Measurements from ENCODE around the gene IQSEC1.

DNA sequence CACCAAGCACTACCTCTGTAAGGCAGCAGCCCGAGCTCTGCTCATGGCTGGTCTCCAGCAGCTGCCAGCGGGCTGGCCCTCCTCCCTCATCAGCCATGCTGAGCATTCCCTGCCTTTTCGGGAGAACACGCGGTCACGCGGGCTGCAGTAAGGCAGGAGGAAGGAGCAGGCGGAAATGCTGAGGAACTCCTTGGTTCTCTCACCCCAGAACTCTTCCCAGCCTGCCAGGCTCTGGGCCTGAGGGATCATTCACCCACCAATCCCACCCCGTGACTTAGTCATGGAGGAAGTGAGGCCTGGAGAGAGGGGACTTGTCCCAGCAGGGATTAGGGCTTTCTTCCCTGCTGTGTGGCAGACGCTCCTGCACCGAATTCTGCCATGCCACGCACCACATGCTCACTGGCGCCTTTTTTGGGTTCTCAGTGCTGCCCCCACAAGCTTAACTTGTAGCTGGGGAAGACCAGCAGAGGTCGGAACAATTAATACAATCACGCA, 189.0 kb downstream of the IQSEC1 start:
- TF ChIP-seq CEBPB (tag; IDR thresholded peaks at IDR 0.05) (no peak), POLR2A (conservative IDR thresholded peaks at IDR 0.05) (no peak), MECOM (CRISPR knock-in tag; IDR thresholded peaks at IDR 0.05) (no peak), TARDBP (IDR thresholded peaks at IDR 0.05) (no peak), MAFK (IDR thresholded peaks at IDR 0.05; ENCODE audit: low read length) (no peak), MTA1 (IDR thresholded peaks at IDR 0.05; ENCODE audit: borderline replicate concordance) (no peak), TSC22D4 (tag; IDR thresholded peaks at IDR 0.05) (no peak), JUND (IDR thresholded peaks at IDR 0.05; ENCODE audit: borderline replicate concordance, low read depth, low read length) (no peak), JUND (tag; IDR thresholded peaks at IDR 0.05; ENCODE audit: borderline replicate concordance, low read depth, low read length) (no peak)
- TF ChIP-seq, protein P1, sequence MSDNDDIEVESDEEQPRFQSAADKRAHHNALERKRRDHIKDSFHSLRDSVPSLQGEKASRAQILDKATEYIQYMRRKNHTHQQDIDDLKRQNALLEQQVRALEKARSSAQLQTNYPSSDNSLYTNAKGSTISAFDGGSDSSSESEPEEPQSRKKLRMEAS (CRISPR knock-in tag; IDR thresholded peaks at IDR 0.05) = no peak
- TF ChIP-seq, protein P2, sequence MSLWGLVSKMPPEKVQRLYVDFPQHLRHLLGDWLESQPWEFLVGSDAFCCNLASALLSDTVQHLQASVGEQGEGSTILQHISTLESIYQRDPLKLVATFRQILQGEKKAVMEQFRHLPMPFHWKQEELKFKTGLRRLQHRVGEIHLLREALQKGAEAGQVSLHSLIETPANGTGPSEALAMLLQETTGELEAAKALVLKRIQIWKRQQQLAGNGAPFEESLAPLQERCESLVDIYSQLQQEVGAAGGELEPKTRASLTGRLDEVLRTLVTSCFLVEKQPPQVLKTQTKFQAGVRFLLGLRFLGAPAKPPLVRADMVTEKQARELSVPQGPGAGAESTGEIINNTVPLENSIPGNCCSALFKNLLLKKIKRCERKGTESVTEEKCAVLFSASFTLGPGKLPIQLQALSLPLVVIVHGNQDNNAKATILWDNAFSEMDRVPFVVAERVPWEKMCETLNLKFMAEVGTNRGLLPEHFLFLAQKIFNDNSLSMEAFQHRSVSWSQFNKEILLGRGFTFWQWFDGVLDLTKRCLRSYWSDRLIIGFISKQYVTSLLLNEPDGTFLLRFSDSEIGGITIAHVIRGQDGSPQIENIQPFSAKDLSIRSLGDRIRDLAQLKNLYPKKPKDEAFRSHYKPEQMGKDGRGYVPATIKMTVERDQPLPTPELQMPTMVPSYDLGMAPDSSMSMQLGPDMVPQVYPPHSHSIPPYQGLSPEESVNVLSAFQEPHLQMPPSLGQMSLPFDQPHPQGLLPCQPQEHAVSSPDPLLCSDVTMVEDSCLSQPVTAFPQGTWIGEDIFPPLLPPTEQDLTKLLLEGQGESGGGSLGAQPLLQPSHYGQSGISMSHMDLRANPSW (CRISPR knock-in tag; IDR thresholded peaks at IDR 0.05) = no peak
- TF ChIP-seq, protein P3, sequence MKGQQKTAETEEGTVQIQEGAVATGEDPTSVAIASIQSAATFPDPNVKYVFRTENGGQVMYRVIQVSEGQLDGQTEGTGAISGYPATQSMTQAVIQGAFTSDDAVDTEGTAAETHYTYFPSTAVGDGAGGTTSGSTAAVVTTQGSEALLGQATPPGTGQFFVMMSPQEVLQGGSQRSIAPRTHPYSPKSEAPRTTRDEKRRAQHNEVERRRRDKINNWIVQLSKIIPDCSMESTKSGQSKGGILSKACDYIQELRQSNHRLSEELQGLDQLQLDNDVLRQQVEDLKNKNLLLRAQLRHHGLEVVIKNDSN (CRISPR knock-in tag; IDR thresholded peaks at IDR 0.05) = no peak
- TF ChIP-seq, protein P4, sequence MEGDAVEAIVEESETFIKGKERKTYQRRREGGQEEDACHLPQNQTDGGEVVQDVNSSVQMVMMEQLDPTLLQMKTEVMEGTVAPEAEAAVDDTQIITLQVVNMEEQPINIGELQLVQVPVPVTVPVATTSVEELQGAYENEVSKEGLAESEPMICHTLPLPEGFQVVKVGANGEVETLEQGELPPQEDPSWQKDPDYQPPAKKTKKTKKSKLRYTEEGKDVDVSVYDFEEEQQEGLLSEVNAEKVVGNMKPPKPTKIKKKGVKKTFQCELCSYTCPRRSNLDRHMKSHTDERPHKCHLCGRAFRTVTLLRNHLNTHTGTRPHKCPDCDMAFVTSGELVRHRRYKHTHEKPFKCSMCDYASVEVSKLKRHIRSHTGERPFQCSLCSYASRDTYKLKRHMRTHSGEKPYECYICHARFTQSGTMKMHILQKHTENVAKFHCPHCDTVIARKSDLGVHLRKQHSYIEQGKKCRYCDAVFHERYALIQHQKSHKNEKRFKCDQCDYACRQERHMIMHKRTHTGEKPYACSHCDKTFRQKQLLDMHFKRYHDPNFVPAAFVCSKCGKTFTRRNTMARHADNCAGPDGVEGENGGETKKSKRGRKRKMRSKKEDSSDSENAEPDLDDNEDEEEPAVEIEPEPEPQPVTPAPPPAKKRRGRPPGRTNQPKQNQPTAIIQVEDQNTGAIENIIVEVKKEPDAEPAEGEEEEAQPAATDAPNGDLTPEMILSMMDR (IDR thresholded peaks at IDR 0.05 in 2 of 3, conservative IDR thresholded peaks at IDR 0.05 in 1 of 3; ENCODE audit: insufficient read depth in 2 of 3, low read depth in 1 of 3, low read length in 3 of 3) = no peak
- TF ChIP-seq, protein P5, sequence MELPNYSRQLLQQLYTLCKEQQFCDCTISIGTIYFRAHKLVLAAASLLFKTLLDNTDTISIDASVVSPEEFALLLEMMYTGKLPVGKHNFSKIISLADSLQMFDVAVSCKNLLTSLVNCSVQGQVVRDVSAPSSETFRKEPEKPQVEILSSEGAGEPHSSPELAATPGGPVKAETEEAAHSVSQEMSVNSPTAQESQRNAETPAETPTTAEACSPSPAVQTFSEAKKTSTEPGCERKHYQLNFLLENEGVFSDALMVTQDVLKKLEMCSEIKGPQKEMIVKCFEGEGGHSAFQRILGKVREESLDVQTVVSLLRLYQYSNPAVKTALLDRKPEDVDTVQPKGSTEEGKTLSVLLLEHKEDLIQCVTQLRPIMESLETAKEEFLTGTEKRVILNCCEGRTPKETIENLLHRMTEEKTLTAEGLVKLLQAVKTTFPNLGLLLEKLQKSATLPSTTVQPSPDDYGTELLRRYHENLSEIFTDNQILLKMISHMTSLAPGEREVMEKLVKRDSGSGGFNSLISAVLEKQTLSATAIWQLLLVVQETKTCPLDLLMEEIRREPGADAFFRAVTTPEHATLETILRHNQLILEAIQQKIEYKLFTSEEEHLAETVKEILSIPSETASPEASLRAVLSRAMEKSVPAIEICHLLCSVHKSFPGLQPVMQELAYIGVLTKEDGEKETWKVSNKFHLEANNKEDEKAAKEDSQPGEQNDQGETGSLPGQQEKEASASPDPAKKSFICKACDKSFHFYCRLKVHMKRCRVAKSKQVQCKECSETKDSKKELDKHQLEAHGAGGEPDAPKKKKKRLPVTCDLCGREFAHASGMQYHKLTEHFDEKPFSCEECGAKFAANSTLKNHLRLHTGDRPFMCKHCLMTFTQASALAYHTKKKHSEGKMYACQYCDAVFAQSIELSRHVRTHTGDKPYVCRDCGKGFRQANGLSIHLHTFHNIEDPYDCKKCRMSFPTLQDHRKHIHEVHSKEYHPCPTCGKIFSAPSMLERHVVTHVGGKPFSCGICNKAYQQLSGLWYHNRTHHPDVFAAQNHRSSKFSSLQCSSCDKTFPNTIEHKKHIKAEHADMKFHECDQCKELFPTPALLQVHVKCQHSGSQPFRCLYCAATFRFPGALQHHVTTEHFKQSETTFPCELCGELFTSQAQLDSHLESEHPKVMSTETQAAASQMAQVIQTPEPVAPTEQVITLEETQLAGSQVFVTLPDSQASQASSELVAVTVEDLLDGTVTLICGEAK (IDR thresholded peaks at IDR 0.05) = no peak
- TF ChIP-seq, protein P5 (CRISPR knock-in tag; IDR thresholded peaks at IDR 0.05) = no peak
